GM18873 (cell line): ENCODE data around the gene KSR2.

Source experiments
- ATAC-seq: cut with Tn5 transposase; IDR thresholded peaks from one replicate; pipeline ENCODE4 v1.9.1; 2021; ENCODE audit warnings: mild to moderate bottlenecking, moderate library complexity, moderate number of reproducible peaks; ENCODE audit not compliant: unreplicated experiment, low FRiP score

Gene KSR2

DNA sequence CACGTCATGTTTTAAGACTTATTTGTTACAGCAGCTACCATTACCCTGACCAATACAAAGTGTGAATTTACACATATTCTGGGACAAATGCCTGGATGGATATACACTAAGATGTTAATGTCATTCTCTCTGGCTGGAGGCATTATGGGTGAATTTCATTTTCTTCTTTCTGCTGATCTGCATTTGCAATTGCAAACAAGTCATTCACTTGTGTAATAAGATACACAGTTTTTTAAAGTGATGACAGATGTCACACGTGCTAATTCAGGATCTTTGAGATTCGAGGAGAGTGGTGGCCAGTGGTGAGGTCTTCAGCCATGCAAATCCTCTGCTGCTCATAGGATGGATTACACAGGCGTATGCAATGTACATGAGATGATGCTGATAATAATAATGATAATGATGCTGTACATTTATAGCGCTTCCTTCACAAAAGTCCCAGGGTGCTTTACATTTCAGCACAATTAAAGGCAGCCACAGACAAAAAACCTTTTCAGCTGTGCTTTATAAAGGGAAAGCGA lies 451.5 kb downstream of the KSR2 start:
- no peak for ATAC-seq

DNA sequence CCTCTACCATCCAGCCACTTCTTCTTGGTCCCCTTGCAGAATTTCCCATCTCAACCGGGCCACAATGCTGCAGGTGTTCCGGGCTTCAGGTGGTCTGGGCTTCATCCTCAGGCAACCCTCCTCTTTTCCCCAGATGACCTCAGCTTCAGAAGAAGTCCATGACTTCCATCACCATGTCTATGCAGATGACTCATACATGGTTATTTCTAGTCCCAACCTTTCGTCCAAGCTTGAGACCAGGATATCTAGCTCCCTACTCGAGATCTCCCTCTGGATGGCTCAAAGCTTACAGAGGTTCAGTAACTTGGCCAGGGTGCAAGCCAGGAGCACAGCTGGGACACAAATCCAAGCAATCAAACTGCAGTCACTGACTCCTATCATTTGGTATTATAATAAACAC lies 452.8 kb downstream of the KSR2 start:
- ATAC-seq, result no peak

DNA sequence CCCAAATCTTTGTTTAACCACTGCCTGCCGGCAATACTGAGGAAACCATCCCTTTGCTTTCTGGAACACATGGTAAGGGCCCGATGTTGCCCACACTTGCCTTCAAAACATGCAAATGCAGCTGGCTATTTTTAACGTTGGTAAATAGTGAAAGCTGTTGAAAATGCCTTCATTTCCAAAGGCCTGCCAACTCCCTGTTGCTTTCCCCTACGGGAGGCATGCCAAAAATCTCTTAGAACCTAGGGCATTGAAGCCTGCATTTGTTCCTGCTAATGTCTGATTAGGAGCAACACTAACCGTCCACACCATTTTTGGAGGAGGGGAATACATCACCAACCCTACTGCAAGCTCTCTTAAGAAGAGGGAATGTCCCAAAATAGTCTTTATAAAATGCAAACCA lies 454.8 kb downstream of the KSR2 start:
- ATAC-seq, result no peak

DNA sequence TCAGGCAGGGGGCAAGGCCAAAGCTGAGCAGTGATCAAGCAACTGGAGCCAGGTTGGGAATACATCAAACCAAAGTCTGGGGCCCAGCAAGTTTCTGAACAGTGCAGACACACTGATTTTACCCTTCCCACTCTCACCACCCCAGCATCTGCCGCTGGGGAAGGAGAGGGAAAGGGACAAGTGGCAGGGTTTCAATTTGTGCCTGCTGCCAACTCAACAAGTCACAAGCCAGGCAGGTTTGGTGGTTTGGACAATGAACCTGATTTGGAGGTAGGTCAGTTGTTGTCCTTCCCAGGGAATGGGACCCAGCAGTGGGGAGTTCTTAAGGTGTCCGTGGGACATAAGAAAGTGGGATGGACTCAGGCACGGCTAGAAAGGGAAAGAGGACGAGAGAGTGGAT lies 455.4 kb downstream of the KSR2 start:
- ATAC-seq, result no peak

DNA sequence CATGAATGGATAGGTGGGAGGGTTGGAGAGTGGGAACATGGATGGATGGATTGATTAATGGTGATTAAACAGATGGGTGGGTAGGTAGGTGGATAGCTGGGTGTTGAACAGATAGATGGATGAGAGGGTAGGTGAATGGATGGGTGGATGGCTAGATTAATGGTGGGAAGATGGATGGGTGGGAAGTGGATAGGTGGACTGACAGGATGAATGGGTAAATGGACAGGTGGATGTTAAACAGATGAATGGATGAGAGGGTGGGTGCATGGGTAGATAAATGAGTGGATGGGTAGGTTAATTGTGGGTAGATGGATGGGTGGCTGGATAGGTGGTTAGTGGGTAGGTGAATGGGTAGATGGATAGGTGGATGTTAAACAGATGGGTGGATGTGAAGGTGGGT lies 460.3 kb downstream of the KSR2 start:
- no peak for ATAC-seq

DNA sequence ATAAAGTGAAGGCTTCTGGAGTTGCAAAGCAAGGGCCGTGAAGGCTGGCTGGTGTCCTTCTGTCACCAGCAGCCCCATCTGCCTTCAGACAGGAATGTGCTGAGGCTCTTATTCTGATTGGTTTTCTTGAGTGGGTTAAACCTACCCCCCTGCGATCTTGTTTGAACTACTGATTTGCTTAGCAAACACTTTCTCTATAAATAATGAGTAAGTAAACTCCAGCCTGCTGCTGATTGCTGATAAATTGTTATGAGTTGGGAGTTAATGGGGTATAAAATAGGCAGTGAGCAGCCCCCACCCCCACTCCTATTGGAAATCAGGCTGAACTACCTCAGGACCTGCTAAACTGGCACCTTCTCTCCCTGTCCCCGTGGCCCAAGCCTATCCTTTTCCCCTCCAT lies 461.2 kb downstream of the KSR2 start:
- no peak for ATAC-seq

DNA sequence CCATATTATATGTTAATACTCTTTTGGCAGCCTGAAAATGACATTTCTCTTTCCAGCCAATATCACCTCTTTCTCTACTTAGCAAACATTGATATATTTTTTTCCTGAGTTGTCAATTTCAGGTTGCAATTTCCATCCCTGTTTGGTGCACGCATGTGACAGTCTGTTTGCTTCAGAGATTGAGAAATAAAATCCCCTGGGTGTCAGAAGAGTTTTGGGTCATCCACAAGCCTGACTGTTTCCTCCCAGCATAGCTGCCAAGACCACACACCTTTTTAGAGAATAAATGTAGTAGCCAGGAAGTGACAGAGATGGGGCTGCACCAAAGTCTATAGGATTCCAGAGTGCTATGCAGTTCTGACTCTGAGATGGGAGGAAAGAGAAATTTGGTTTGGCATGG lies 462.5 kb downstream of the KSR2 start:
- ATAC-seq, result no peak

DNA sequence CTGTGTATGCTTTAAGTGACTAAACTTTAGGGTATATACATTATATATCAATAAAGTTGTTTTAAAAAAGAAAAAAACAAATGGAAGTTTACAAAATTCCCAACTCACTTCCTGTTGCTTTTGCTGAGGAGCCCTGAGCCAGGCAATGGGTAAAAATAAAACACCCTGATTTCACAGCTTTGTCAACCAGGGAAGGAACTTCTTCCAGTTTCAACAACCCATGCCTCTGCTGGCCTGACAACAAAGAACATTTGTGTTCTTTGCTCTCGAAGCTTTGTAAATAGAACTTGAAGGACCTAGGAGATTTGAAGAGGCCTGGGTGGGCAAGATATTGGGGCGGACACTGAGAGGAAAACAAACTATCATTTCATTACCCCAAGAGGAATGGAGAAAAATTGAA lies 466.2 kb downstream of the KSR2 start:
- ATAC-seq, result no peak

DNA sequence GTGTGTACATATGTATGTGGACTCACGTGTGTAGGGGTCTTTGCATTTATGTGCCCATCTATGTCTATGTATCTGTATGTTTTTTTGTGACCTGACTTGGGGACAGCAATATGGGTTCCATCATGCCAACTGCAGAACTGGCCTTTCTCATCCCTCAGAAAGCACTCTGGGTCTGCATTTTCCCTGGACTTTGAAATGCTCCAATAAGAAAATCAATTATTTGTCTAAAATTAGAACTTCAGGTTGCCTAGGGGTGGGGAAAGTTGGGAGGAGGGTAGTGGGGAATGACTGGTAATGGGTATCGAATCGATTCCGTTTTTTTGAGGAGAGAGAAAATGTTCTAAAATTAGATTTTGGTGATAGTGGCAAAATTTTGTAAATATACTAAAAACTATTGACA lies 466.6 kb downstream of the KSR2 start:
- ATAC-seq, result no peak

DNA sequence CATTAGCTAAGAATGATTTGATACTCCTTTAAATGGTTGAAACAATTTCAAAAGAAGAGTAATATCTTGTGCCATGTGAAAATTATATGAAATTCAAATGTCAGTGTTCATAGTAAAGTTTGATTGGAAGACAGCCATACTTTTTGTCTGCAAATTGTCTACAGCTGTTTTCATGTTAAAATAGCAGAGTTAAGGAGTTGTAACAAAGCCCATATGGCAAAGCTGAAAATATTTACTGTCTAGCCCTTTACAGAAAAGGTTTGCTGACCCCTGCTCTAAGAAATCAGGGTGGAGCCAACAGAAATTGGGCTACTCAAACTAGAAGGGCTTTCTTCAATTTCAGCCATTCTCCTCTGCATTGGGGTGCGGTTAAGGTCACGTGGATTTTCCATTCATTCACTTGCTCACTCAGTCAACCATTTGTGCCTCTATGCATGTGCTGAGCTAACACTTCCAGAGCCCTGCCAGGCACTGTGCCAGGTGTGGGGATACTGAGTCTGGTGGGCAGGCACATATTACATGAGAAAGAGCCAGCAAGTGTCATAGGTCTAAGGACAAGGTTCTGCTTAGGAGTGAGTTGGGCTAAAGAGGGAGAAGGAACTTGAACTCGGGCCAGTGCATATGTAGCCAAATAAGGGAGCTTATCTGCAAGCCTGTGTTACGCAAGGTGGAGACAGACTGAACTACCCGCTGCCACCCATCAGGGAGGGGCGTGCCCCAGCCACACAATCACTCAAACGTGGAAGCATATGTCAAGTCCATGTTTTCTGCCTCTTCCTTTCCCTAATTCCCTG lies 467.5 kb downstream of the KSR2 start:
- no peak for ATAC-seq

DNA sequence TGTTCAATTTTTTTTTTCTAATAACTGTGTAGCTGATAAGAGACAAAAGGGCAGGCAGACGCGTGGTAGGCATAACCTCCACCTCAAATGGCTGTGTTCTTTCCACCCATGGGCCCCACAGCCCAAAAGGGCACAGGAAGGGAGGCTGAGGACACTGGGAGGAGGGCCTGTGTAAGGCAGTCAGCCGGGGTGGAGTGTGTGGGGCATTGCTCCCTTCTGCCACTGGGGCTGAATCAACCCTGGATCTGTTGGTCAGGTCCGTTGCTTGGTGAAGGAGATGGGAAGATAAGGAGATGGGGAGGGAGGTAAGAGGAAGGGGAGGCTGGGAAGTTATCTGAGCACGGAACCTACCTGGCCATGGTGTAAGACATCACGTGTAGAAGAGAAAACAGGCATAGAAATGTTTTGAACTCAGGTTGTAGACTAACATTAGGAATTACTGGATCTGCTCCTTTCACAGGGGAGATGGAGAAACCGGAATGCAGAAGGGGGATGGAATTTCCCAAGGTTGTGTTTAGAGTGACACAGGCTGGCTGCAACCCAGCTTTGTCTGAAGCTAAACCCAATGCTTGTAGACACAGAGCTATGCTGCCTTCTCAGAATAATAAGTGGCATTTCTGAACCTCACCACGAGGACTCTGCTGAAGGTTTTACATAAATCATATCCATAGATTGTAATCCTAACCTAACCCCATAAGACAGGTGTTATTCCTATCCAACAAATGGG lies 468.9 kb downstream of the KSR2 start:
- no peak for ATAC-seq

DNA sequence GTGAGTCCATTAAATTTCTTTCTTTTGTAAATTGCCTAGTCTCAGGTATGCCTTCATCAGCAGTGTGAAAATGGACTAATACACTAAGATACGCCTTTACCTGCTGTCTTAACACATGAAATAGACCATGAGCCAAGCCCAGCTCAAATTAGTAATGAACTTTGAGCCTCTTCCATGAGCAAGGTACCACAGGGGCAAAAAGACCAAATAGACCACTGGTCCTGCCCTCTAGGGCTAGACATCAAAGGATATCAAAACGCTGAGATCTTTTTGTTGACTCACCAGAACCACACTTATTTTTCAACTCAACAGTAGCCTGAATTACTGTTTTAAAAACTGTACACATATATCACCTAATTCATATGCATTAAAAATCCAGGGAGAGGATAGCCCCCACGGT lies 469.9 kb downstream of the KSR2 start:
- ATAC-seq, result no peak

DNA sequence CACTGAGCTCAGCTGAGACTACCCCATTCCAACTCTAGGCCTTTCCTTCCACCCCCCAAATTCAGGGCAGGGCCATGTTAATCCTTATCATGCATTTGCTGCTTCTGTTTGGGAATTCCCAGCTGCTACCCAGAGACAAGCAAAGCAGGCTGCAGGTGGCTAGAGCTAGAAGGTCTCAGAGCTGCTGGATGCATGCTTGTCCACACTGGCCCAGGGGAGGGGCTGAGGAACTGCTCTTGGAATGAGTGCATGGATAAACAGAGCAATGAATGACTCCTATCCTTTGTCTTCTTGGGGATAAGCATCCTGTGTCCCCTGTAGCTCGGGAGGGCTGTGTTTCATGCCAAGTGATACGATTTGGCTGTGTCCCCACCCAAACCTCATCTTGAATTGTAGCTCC lies 470.5 kb downstream of the KSR2 start:
- no peak for ATAC-seq

DNA sequence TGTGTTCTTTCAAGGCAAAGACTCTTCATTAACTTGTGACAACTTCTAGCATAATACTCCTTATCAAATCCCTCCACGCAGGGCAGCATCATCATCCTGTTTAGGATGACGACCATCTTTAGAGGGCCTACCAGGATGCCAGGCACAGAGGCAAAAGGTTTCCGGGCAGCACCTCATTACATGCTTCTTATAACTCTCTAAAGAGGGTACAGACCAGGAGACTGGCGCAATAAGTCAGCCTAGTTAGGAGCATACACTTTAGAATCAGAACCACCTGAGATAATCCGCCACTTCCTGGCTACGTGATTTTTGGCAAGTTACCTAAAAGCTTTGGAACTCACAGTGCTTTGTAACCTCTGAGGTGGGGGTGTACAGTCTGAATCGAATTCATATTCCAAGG lies 471.4 kb downstream of the KSR2 start:
- no peak for ATAC-seq

DNA sequence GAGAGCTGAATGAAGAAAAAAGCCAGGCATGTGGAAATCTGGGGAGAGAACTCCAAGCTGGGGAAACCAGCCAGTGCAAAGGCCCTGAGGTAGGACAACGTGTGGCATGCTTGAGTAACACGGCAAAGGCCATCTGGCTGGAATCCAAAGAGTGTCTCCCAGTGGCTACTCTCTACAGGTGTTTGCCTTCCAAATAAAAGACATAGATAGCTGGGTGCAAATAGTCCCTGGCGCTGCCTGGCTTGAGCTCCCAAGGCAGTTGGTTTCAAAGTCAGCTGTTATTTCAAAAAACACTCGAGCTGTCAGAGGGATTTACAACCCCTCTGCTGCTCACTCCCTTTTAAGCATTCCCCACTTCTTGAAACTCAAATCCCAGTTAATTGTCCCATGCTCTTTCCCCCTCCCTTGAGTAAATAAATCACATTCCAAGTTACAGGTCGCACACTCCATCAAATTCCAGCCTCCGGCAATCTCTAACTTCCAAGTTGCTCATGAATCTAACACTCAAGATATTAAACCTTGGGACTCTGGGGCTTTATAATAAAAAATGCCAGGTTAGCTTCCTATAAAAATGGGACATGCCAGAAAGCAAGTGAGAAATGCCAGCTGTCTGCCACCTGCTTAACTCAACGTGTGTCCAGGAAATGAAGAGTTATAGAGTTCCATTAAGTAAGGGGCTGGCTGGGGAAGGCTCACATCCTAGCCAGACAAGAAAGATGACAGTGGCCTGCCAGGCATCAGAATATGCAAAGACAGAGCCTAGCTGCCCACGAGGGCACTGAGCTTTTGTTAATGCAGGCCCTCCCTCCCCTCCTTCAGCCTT lies 473.7 kb downstream of the KSR2 start:
- no peak for ATAC-seq

DNA sequence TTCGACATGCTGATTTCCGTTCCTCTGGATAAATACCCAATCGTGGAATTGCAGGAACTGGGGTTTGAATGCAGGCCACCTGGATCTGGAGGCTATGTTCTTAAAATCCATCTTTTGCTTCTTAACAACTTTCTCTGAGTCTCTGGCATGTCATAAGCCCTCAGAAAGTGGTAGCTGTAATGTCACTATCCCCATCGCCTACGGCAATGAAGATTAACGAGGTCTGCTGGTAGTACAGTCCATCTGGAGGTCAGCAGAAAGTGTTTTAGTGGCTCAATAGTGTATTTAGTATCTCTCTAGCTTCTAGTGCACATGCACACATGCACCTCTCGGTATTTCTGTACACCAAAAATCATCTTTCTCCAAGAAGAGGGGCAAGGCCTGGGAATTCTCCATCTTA lies 477.1 kb downstream of the KSR2 start:
- no peak for ATAC-seq

DNA sequence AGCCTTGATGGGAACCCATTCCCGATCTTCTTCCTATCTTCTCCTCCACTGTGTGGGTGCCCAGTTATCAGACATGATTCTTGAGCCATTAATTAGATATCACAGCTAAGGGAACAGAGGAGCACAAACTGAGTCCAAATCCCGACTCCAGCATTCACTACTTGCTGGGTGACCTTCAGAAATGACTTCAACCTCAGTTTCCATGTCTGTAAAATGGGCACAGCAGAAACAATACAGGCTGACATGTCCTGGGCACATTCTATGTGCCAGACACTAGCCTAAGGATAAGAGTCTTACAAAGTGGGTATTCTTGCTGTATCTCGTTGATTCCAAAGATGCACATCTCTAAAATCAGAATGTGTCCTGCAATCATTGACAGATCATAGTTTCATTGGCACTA lies 478.7 kb downstream of the KSR2 start:
- ATAC-seq, result no peak

DNA sequence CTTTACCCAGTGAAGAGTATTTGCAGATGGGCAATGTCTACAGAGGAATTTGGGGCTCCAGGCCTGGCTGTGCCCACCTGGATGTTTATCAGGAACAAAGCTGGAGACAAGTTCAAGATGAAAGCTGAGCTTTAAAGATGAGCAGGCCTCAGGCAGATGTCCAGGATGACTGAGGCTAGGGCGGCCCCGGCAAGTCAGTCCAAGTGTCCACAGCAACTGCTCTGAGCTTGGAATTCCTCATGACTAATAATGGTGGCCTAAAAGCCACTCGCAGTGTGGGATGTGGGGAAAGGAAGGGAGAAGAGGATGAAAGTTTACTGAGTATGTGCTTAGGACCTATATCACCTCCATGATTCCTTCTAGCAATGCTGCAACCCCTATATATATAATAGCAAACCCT lies 479.1 kb downstream of the KSR2 start:
- ATAC-seq, result no peak

DNA sequence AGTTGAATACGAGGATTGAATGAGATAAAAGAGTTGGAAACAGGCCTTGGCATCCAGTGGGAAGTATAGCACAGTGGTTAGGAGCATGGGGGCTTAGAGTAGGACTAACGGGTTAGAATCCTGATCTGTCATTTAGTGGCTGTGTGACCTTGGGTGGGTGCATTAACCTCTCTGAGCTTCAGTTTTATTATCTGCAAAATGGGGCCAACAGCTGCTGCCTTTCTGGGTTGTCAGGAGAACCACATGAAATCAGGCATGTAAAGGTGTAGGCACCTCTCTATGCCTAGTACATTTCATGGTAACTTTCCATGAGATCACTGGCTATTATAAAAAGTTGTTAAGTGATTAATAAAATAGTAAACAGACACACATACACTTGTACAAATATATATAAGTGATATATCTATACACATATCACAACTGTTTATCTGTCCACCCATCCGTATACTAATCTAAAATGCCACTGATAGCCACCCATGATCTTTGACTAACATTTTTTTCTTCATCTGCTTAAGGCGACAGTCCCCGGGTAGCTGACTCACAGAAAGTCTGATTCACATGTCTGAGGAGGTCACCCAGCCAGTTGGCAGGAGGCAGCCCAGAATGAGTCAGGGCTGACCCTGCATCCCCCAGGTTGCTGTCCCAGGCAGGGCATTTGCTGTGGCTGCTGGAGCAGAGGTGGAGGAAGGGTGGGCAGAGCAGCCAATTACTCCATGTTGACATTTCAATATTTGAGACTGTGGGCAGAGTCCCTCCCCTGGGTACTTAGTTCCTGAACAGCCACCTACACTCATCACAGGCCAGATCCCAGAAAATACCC lies 481.7 kb downstream of the KSR2 start:
- no peak for ATAC-seq
